IPS-NIHi7 (cell line): ENCODE measurements around the gene MGLL.

Source experiments
- DNase-seq: peaks from one replicate; pipeline ENCODE4 v3.0.0; 2012; ENCODE audit warnings: mixed read lengths; ENCODE audit errors: extremely low spot score

Gene MGLL

GRCh38 chr3:127758013-127758412, 64.3 kb downstream of the MGLL start:
- DNase-seq, result no peak

- no peak for DNase-seq
These were observed 67.0 kb downstream of the MGLL start for GRCh38 chr3:127755305-127755681.

GRCh38 chr3:127754411-127755304, 67.7 kb downstream of the MGLL start:
- no peak for DNase-seq

GRCh38 chr3:127753898-127754410, 68.4 kb downstream of the MGLL start:
- no peak for DNase-seq

GRCh38 chr3:127753338-127753737, 69.0 kb downstream of the MGLL start:
- no peak for DNase-seq

GRCh38 chr3:127751782-127752181, 70.5 kb downstream of the MGLL start:
- DNase-seq, result no peak

- no peak for DNase-seq
These were observed 71.1 kb downstream of the MGLL start for GRCh38 chr3:127751163-127751621.

- DNase-seq, result no peak
These were observed 71.9 kb downstream of the MGLL start for GRCh38 chr3:127750226-127751031.

- DNase-seq, result no peak
These were observed 72.5 kb downstream of the MGLL start for GRCh38 chr3:127749787-127750225.

- no peak for DNase-seq
These were observed 73.0 kb downstream of the MGLL start for GRCh38 chr3:127749361-127749760.

GRCh38 chr3:127748754-127749327, 73.5 kb downstream of the MGLL start:
- DNase-seq, result no peak

GRCh38 chr3:127747751-127748521, 74.4 kb downstream of the MGLL start:
- DNase-seq, result no peak

GRCh38 chr3:127747066-127747465, 75.2 kb downstream of the MGLL start:
- DNase-seq, result no peak

GRCh38 chr3:127746400-127747057, 75.8 kb downstream of the MGLL start:
- DNase-seq, result no peak

GRCh38 chr3:127745656-127746399, 76.5 kb downstream of the MGLL start:
- DNase-seq, result no peak

- DNase-seq, result no peak
These were observed 77.4 kb downstream of the MGLL start for GRCh38 chr3:127744875-127745274.

- DNase-seq, result no peak
These were observed 78.0 kb downstream of the MGLL start for GRCh38 chr3:127744253-127744815.

- no peak for DNase-seq
These were observed 78.7 kb downstream of the MGLL start for GRCh38 chr3:127743351-127744252.

- no peak for DNase-seq
These were observed 79.7 kb downstream of the MGLL start for GRCh38 chr3:127742580-127742979.
